Endothelial cell of umbilical vein (primary cell): ENCODE measurements around the gene CTDSPL. TPM values are rescaled to one million over a fixed set of nuclear protein-coding genes. Genes with fewer than 3 reads are reported as not detected.

Source experiments
- BruUV-seq: library from RNA; stranded (reverse); fragments of 400-500 nt; replicated peaks from 2 replicates; lab custom pipeline; 2021; lab: Mats Ljungman, UMichigan
- CTCF ChIA-PET: fragments of 300-600, 350-600 bp; sonication (Branson Sonifier 250); formaldehyde crosslinking; loops from one replicate; lab custom pipeline; 2021; ENCODE audit warnings: antibody characterized with exemption, inconsistent platforms; lab: Charles Lee
- POLR2A ChIA-PET: fragments of 300-600, 350-600 bp; sonication (Branson Sonifier 250); formaldehyde crosslinking; loops from one replicate; lab custom pipeline; 2021; ENCODE audit warnings: antibody characterized with exemption, inconsistent platforms; lab: Charles Lee
- DNase-seq: peaks from one replicate; pipeline ENCODE4 v3.0.0-alpha.2; 2011; ENCODE audit warnings: low read depth, low spot score
- FAIRE-seq: peaks from 2 replicates; lab custom pipeline; 2011; peaks lifted over from hg19 to GRCh38; lab: Jason Lieb, UNC
- H2AFZ ChIP-seq: 2 replicates; pipeline ENCODE4 v1.6.0; 2012; ENCODE audit warnings: low read depth, low read length, control low read depth, inconsistent platforms
- H3K27ac ChIP-seq: 2 replicates; pipeline ENCODE4 v1.5.1; 2011; ENCODE audit warnings: low read depth, mild to moderate bottlenecking, control low read depth, low read length, moderate library complexity; ENCODE audit not compliant: insufficient read depth
- H3K27me3 ChIP-seq, 2 experiments: 2 replicates each; pipeline versions ENCODE4 v1.6.0 to v1.6.1; 2011; ENCODE audit warnings: low read length in 2 of 2, mixed read lengths in 1 of 2; ENCODE audit not compliant: control insufficient read depth in 2 of 2, insufficient read depth in 2 of 2
- H3K36me3 ChIP-seq, 2 experiments: 2 replicates in 1 of 2; 3 replicates in 1 of 2; pipeline ENCODE4 v1.5.1; 2011; ENCODE audit warnings: low read length in 2 of 2, mild to moderate bottlenecking in 1 of 2, moderate library complexity in 1 of 2; ENCODE audit not compliant: control insufficient read depth in 2 of 2, insufficient read depth in 2 of 2; ENCODE audit errors: extremely low read depth in 1 of 2
- H3K4me1 ChIP-seq: 3 replicates; pipeline ENCODE4 v1.5.1; 2011; ENCODE audit warnings: mild to moderate bottlenecking, low read length; ENCODE audit not compliant: control insufficient read depth, insufficient read depth; ENCODE audit errors: extremely low read depth
- H3K4me2 ChIP-seq: 2 replicates; pipeline ENCODE4 v1.6.1; 2011; ENCODE audit warnings: low read length, control low read depth, mixed read lengths; ENCODE audit not compliant: insufficient read depth
- H3K4me3 ChIP-seq, 3 experiments: fragments of 200-600 bp in 1 of 3; sonication (generic), shearing (Covaris generic) in 1 of 3; replicated peaks in 1 of 3; 2 replicates each; pipeline ENCODE4 v1.5.1; 2011 to 2016; ENCODE audit warnings: control low read depth in 3 of 3, low read length in 3 of 3, mild to moderate bottlenecking in 2 of 3, inconsistent platforms in 1 of 3, low read depth in 1 of 3, moderate library complexity in 1 of 3; ENCODE audit not compliant: insufficient read depth in 1 of 3
- H3K79me2 ChIP-seq: 2 replicates; pipeline ENCODE4 v1.6.0; 2012; ENCODE audit warnings: low read length, inconsistent platforms; ENCODE audit not compliant: control insufficient read depth, insufficient read depth
- H3K9ac ChIP-seq: replicated peaks from 2 replicates; pipeline ENCODE3; 2011; ENCODE audit warnings: low read length, control low read depth; ENCODE audit not compliant: insufficient read depth; ENCODE audit errors: extremely low read depth
- H3K9me1 ChIP-seq: replicated peaks from 3 replicates; pipeline ENCODE4 v1.6.0; 2011; ENCODE audit warnings: mild to moderate bottlenecking, low read length; ENCODE audit not compliant: control insufficient read depth, insufficient read depth; ENCODE audit errors: extremely low read depth
- H3K9me3 ChIP-seq: replicated peaks from 2 replicates; pipeline ENCODE4 v1.5.1; 2012; ENCODE audit warnings: low read length, inconsistent platforms; ENCODE audit not compliant: control insufficient read depth, insufficient read depth
- H4K20me1 ChIP-seq: replicated peaks from 2 replicates; pipeline ENCODE3; 2011; ENCODE audit warnings: mild to moderate bottlenecking, low read length; ENCODE audit not compliant: control insufficient read depth, insufficient read depth; ENCODE audit errors: extremely low read depth
- CTCF ChIP-seq, 2 donors: IDR thresholded peaks; 1 replicate in 1 of 2; 2 replicates in 1 of 2; pipeline ENCODE4 v1.5.1; 2011; ENCODE audit warnings: low read length in 2 of 2, mild to moderate bottlenecking in 2 of 2, moderate library complexity in 2 of 2, control low read depth in 1 of 2, inconsistent platforms in 1 of 2, low read depth in 1 of 2; ENCODE audit not compliant: insufficient read depth in 1 of 2; ENCODE audit errors: extremely low read depth in 1 of 2
- MYC ChIP-seq: IDR thresholded peaks from one replicate; pipeline ENCODE4 v1.6.1; 2011; ENCODE audit warnings: mild to moderate bottlenecking, low read depth, low read length
- POLR2AphosphoS5 ChIP-seq: IDR thresholded peaks from 2 replicates; pipeline ENCODE4 v1.6.1; 2012; ENCODE audit warnings: low read depth, mild to moderate bottlenecking, control low read depth, low read length, moderate library complexity; ENCODE audit not compliant: insufficient read depth
- dilution Hi-C: fragments of 300-500 bp; cut with MboI; formaldehyde crosslinking; loops from one replicate; pipeline ENCODE4 v1.15.0; 2019; ENCODE audit warnings: low sequenced_read_pairs; ENCODE audit not compliant: extremely low pct_ligation_motif_present
- intact Hi-C: fragments of 100-400 bp; cut with micrococcal nuclease; formaldehyde crosslinking; loops from one replicate; pipeline ENCODE4 v1.10.0; 2022
- polyA plus RNA-seq, 4 experiments: library from polyadenylated mRNA; depleted of rRNA in 3 of 4; stranded (reverse) in 3 of 4; unstranded in 1 of 4; fragments of >200 nt; gene quantifications; 2 replicates each; pipeline versions ENCODE4 v1.2.1 to v1.2.3, GENCODE V29; 2011 to 2012; ENCODE audit warnings: missing spikeins in 1 of 4
- total RNA-seq: library from RNA; stranded (reverse); gene quantifications from 2 replicates; pipeline ENCODE4 v1.2.3, GENCODE V29; 2021

The CTDSPL gene
- total and polyA plus RNA-seq, 2 donors (not counting 3 experiments of a cell fraction or from before 2014, with no cell fraction given) = 30.1 to 43.2 TPM

DNA sequence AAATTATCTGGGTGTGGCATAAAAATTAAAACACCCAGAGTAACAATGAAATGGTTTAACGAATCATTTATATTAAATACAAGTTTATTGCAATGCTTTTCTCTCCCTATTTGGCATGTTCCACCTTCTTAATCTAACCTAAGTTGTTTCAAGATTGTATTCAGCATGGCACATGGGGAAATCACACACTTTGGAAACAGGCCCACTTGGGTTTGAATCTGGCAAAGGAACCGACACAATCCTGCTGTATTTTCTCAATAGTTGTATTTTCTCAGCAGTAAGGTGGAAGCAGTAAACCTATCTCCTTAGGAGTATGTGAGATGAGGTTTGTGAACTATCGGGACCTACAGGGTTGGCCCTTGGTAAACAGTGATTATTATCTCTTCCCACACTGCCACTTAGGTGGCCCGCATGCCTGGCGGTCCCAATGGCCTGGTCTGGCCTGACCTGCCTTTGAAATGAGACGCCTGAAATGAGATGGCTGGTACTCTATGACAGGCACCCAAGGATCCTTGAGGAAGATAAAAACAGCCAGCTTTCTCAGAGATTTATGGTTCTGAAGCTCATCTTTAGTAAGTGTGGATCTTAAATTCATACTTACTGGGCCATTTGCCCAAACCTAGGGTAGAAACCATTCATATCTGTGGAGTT, 83.6 kb downstream of the CTDSPL start:
- no peaks in the 10 kb centered on the region for H3K36me3 ChIP-seq

More for the DNA sequence above, 83.6 kb downstream of the CTDSPL start:
- no TSS peak for BruUV-seq
- Histone ChIP-seq H4K20me1 (no peaks in the 10 kb centered on the region), H3K9me3 (no peaks in the 10 kb centered on the region), H3K4me1 (peaks cover 27% of the 10 kb centered on the region), H3K79me2 (no peaks in the 10 kb centered on the region), H3K9ac (no peak overlapping the region), H3K4me3 (no peak overlapping the region), H3K9me1 (no peaks in the 10 kb centered on the region), H2AFZ (no peak overlapping the region), H3K4me2 (peak overlapping the region; percentile 37), H3K27me3 (no peaks in the 10 kb centered on the region), H3K27ac (peak overlapping the region; percentile 10)
- POLR2A ChIA-PET = no interaction called here
- FAIRE-seq (peak; percentile 66), DNase-seq (peak; percentile 34)
- dilution Hi-C loops = no loop called here
- intact Hi-C loops = no loop called here
- CTCF ChIA-PET = interaction anchor here (1.0 to 3.7 kb wide), 10 partner anchors 12 to 90 kb away, joined by 3 to 32 read pairs (median 4); no protein-coding TSS in a partner anchor
- TF ChIP-seq CTCF (IDR thresholded peaks at IDR 0.05; ENCODE audit: extremely low read depth in 1 of 2, insufficient read depth in 1 of 2, low read depth in 1 of 2, low read length in 2 of 2) (no peak), POLR2AphosphoS5 (no peak), MYC (no peak)
